HG03196 (cell line): ENCODE measurements around the gene SH3BGRL.
"Not testable (repeated sequence)": the region's sequence is repeated elsewhere in the genome, so short reads cannot be mapped to it uniquely, and the experiment has no call there.

Source experiments
- ATAC-seq: cut with Tn5 transposase; IDR thresholded peaks from one replicate; pipeline ENCODE4 v1.9.1; 2021; ENCODE audit not compliant: unreplicated experiment

Gene SH3BGRL

DNA sequence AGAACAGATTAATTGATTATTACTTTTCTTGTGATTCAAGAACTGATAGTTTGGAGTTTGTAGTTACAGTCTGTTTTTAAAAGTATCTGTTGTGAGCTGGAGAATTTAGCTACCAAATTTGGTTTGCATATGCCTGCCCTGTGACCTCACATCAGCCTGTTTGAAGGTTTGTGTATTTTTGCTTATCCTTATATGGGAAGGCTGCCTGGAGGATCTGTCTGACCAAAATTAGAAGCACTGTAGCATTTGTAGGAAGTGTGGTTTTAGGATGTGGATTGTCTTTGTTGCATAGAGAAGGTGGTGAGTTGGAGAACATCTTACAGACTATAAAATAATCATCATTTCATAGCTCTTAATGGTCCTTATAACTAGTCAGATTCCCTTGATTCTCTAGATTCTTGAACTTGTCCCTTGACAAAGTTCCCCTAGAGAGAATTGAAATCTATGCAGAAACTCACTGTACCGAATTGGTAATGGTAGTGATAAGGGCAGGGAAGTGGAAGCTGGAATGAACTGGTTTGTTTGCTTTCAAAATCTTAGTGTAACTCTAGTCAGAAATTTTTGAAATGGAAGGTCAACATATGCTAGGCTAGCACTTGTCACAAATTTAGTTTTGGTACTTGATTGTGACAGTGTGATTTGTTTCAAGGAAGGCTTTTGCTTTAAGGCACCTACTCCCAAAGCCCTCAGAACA lies 57.3 kb downstream of the SH3BGRL start:
- no peak for ATAC-seq

DNA sequence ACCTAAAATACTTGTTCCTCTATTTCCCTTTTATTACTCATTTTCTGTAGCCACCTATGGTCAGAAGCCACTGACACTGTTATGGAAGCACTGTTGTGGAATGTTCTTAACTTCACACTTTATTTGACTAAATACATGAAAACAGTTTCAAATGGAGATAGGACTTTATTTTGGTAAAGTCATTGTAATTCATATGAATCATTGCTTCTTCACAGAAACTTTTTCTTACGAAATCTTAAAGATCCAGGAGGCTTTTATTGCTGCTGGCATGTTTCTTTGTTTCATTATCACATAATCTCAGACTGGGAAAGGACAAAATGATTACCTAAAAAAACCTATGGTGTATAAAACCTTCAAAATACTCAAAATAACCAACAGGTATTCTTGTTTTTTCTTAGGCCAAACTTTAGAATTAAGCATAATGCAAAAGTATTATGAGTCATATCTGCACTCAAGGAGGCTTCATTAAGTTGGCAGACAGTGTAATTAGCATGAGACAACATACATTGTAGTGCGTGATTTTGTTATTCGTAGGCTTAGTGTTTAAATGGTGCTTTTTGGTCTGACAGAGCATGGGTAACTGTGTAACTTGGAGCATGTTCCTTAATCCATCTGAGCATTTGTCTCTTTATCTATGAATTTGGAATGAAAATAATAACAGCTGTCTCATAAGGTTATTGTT lies 58.0 kb downstream of the SH3BGRL start:
- ATAC-seq: no peak

DNA sequence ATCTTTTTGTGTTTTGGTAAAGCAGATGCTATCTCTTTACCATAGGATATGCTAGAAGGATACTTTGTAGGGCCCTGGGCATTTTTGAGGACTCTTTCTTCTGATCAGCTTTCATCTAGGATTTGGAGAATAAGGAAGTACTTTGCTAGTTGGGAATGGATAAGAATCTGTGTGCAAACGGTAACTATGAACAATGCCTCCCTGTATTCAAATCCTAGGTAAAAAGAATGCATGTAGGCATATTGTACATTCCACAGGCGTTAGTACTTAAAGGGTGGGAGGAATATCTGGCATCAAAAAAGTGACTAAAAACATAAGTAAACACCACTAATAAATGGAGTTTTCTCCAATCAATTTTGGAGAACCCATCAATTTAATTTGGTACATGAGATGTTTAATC lies 59.7 kb downstream of the SH3BGRL start:
- no peak for ATAC-seq

DNA sequence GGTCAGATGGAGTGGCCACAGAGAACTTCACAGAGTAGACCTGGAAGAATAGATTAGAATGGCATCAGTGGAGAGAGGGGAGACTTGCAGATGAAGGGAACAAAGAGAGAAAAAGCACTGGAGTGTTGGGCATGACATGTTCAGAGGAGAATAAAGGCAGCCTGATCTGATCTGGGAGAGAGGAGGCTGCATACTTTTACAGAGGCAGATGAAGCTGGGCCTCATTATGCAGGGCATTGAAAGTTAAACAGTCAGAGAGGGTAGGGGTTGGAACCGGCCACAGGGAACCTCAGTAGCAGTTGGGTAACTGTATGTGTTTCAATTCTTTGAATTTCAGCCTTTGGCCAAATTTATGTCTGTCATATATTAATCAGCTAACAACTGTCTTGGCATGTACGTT lies 61.2 kb downstream of the SH3BGRL start:
- ATAC-seq: no peak

DNA sequence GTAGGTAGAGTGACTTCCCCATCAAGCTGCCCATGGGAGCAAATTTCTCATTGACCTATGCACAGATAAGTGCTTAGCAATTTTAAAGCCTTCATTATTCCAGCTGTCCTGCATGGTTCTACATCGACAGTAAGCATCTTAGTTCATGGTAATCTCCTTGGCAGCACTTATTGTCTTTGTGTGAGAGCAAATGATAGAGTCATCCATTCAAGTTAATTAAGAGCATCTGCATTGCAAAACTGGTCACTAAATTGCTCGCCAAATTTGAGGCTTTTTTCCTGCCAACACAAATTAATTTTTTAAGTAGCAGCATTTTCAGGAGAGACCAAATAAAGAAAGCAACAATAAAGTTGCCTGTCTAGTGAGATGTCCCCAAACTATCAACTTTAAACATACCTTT lies 76.7 kb downstream of the SH3BGRL start:
- no peak for ATAC-seq

DNA sequence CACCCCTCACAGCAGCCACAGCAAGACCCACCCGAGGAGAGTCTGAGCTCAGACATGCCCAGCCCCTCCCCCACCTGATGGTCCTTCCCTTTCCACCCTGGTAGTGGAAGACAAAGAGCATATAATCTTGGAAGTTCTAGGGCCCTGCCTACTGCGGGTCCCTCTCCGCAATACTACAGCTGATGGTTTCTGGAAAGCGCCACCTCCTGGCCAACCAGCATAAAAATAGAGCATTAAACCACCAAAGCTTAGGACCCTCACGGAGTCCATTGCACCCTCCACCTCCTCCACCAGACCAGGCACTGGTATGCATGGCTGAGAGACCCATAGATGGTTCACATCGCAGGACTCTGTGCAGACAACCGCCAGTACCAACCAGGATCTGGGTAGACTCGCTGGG lies 78.2 kb downstream of the SH3BGRL start:
- ATAC-seq: no peak

DNA sequence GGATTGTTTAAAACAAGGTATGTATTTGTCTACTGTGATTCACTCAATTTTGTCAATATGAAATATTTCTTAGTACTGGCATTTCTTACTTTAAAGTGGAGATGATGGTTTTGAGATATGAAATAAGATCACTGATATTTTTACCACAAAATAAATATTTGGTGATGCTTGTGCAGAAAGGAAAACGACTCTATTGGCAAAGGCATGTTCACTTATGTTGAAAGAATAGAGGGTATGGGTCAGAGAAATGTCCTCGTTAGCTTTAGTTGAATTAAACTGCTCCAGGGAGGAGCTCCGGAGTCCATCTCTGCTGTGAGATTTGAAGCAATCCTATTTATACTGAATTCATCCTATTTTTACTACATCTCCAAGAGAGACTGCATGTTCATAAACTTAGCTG lies 84.2 kb downstream of the SH3BGRL start:
- ATAC-seq: no peak

DNA sequence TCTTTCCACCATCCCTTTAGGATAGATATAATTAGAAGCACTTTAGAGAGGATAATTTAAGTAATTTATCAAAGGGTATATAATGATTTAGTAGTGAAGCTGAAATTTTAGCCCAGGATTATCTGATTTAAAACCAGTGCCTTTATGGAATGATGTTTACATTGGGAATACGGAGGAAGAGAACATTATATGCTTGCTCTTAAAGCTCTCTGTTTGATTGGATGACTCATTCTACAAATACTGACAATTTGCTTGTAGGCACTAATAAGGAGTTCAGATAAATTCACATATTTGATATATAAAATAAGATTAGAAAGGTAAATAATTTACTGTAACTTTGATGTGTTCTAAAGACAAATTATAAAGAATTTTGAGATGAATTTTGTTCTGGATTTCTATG lies 84.7 kb downstream of the SH3BGRL start:
- ATAC-seq: no peak

DNA sequence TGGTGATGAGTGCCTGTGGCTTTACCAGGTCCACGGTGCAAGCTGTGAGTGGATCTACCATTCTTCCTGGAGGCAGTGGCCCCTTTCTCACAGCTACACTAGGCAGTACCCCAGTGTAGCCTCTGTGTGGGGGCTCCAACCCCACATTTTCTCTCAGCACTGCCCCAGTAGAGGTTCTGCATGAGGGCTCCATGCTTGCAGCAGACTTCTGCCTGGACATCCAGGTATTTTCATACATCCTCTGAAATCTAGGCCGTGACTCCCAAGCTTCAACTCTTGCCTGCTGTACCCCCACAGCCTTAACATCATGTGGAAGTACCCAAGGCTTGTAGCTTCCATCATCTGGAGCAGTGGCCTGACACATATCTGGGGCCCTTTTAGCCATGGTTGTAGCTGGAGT lies 90.1 kb downstream of the SH3BGRL start:
- no peak for ATAC-seq

DNA sequence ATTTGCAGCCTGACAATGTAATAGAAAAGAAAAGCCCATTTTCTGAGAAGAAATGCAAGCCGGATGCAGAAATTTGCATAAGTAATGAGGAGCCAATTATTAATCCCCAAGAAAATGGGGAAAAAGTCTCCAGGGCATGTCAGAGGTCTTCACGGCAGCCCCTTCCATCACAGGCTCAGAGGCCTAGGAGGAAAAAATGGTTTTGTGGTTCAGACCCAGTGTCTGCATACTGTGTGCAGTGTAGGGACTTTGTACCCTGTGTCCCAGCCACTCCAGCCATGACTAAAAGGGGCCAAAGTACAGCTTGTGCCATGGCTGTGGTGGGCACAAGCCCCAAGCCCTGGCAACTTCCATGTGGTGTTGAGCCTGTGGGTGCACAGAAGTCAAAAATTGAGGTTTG lies 92.2 kb downstream of the SH3BGRL start:
- no peak for ATAC-seq

DNA sequence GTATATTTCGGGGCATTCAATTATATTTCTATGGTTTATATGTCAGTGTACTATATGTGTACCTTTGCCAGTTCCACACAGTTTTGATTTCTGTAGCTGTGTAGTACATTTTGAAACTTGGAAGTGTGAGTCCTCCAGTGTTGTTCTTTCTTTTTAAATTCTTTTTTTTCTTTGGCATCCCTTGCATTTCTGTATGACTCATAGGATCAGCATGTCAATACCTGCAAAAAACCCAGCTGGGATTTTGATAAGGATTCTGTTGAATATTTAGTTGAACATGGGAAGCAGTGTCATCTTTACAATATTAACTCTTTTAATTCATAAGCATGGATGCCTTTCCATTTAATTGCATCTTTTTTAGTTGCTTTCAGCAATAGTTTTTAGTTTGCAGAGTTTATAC lies 100.0 kb downstream of the SH3BGRL start:
- no peak for ATAC-seq

DNA sequence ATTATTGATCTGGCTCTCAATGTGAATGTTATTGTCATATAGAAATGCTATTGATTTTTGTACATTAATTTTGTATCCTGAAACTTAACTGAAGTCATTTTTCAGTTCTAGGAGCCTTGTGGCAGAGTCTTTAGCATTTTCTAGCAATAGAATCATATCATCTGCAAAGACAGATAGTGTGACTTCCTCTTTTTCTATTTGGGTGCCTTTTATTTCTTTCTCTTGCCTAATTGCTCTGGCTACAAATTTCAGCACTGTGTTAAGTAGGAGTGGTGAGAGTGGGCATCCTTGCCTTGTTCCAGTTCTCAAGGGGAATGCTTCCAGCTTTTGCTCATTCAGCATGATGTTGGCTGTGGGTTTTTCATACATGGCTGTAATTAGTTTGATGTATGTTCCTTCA lies 102.7 kb downstream of the SH3BGRL start:
- no peak for ATAC-seq

DNA sequence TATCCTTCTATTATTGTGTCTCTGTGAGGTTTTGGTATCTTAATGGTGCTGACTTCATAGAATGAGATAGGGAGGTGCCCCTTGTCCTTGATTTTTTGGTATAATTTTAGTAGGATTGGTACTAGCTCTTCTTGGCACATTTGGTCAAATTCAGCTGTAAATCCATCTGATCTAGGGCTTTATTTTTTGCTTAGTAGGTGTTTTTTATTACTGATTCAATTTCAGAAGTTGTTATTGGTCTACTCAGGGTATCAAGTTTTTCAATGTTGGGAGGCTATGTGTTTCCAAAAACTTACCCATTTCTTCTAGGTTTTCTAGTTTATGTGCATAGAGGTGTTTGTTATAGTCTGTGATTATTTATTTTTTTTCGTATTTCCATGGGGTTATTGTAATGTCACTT lies 103.3 kb downstream of the SH3BGRL start:
- ATAC-seq: no peak

DNA sequence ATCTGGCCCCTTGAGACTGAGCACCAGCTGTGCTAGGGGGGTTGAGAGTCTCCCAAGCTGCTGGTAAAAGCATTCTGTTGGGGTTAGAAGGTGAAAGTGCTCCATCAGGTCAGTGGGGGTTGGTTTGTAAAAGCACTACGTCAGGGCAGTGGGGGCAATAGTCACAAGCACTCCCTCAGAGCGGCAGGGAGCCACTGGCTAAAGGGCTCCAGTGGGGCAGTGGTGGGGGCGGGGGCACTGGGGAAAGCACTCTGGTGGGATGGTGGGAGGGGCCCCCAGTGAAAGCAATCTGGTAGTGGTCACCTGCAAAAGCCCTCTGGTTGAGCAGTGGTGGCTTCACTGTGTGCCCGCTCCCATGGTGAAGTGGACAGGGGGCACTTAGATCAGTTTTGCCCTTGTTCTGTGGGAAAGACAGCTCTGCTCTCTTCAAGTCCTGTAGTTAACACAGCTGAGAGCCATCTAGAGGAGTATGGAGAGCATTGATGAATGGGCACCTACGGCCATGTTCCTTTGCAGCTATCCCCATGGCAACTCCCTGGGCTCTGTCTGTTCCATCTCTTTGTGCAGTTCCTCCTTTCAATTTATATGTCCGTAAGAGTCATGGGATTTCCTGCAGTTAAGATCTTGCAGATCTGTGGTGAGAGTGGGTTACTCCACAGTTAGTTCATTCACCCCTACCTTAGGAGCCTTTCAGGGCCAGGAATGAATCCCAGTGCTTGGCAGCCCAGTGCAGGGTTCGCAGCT lies 106.4 kb downstream of the SH3BGRL start:
- ATAC-seq: no peak

DNA sequence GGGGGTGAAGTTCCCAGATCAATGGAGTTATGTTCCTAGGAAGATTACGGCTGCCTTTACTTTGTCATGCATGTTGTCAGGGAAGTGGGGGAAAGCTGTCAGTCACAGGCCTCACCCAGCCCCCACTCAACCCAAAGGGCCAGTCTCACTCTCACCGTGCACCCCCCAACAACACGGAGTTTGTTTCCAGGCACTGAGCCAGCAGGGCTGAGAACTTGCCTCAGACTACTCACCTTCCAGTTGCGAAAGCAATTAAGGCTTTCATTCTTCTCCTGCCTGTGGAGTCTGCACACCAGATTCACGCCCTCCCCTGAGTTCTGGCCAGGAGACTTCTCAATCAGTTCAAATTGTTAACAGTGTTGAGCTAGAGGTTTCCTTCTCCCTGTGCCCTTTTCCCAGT lies 114.3 kb downstream of the SH3BGRL start:
- no peak for ATAC-seq

DNA sequence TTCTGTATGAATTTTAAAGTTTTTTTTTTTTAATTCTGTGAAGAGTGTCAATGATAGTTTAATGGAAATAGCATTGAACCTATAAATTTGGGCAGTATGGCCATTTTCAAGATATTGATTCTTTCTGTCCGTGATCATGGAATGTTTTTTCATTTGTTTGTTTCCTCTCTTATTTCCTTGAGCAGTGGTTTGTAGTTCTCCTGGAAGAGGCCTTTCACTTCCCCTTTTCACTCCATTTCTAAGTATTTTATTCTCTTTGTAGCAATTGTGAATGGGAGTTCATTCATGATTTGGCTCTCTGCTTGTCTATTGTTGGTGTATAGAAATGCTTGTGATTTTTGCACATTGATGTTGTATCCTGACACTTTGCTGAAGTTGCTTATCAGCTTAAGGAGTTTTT lies 129.8 kb downstream of the SH3BGRL start:
- not testable (repeated sequence) for ATAC-seq

DNA sequence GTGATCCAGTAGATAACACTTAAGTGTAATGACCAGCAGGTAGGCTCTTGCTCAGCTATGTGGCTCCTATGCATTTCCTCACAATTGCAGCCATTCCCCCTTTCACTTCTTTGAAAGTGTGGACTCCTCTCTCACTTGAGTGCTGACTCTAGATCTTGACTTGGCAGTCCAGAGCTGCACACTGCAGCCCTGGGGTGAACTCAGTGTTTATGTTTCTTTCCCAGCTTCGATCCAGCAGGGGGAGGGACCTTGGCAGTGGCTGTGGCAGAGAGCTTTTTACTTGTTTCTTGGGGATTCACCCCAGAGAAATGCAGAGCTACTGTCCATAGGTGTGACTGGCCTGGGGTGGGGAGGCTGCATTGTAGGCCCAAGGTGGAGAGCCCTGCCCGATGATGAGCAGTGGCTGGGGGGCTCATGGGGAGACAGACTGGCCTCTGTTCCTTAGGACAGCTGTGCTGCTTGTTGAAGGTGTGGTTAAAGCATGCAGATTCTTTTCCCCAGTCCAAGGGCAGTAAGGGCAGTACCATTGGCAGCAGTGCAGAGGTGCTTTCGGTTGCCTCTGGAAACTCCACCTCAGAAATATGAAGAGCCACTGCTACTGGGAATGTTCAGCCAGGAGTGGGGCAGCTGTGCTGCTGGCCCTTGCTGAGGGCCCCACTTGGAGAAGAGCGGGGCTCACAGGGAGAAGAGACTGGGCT lies 134.7 kb downstream of the SH3BGRL start:
- ATAC-seq: no peak

DNA sequence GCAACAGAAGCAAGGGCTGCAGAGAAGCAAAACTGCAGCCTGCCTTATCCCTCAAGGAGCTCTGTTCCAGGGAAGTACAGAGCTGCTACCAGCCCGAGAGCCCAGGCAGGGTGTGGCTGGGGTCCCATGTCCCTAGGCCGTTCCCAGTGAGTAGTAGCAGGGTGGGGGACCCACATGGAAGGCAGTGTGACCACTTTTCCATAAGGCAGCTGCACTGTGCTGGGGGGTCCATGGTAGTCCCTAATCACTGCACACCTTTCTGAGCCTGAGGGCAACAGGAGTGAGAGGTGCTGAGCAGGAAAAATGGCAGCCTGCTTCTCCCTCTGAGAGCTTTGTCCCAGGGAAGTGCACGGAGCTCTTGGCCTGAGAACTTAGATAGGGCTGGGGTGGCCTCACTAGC lies 135.9 kb downstream of the SH3BGRL start:
- no peak for ATAC-seq

DNA sequence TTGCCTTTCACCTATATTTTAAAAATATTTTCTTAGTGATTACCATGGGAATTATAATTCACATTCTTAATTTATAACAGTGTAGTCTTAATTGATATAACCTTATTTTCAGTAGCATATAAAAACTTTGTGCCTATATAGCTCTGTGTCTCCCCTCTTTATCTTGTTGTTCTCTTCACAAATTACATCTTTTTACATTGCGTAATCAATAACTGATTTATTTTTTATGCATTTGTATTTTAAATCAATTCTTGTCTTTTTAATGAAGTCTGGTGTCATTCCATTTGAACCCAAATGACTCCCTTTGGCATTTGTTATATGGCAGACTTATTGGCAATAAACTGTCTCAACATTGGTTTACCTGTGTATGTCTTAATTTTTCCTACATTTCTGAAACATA lies 137.0 kb downstream of the SH3BGRL start:
- no peak for ATAC-seq

DNA sequence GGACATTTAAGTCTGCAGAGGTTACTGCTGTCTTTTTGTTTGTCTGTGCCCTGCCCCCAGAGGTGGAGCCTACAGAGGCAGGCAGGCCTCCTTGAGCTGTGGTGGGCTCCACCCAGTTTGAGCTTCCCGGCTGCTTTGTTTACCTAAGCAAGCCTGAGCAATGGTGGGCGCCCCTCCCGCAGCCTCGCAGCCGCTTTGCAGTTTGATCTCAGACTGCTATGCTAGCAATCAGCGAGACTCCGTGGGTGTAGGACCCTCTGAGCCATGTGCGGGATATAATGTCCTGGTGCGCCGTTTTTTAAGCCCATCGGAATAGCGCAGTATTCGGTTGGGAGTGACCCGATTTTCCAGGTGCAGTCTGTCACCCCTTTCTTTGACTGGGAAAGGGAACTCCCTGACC lies 143.4 kb downstream of the SH3BGRL start:
- not testable (repeated sequence) for ATAC-seq
